HG02588 (cell line): Measurements from ENCODE around the gene RALY.

ENCODE experiments used
- ATAC-seq: cut with Tn5 transposase; IDR thresholded peaks from one replicate; pipeline ENCODE4 v1.9.1; 2021; ENCODE audit warnings: mild to moderate bottlenecking, moderate library complexity; ENCODE audit not compliant: unreplicated experiment

The RALY gene

GRCh38 chr20:34100576-34100975 is 106.9 kb downstream of the RALY start:
- no peak for ATAC-seq

GRCh38 chr20:34102342-34102741 is 108.6 kb downstream of the RALY start:
- ATAC-seq = no peak

- no peak for ATAC-seq
Measured at GRCh38 chr20:34104059-34104458, 110.3 kb downstream of the RALY start.

- ATAC-seq = no peak
Measured at GRCh38 chr20:34105978-34106675, 112.4 kb downstream of the RALY start.

- ATAC-seq = no peak
Measured at GRCh38 chr20:34108616-34109174, 115.0 kb downstream of the RALY start.

- ATAC-seq = no peak
Measured at GRCh38 chr20:34109442-34109841, 115.7 kb downstream of the RALY start.

- ATAC-seq = no peak
Measured at GRCh38 chr20:34110025-34110744, 116.5 kb downstream of the RALY start.

GRCh38 chr20:34110745-34111641 is 117.3 kb downstream of the RALY start:
- no peak for ATAC-seq

GRCh38 chr20:34111702-34112599 is 118.2 kb downstream of the RALY start, which contains the start of gene EIF2S2:
Gene EIF2S2 (minus strand): TSS chr20:34112243. CDS start chr20:34112110, 133 bp downstream.
- ATAC-seq = peak; percentile 91

- no peak for ATAC-seq
Measured at GRCh38 chr20:34112600-34113101, 118.9 kb downstream of the RALY start.

GRCh38 chr20:34114809-34115208 is 121.1 kb downstream of the RALY start:
- ATAC-seq = no peak

GRCh38 chr20:34115232-34115631 is 121.5 kb downstream of the RALY start:
- no peak for ATAC-seq

- no peak for ATAC-seq
Measured at GRCh38 chr20:34120213-34120612, 126.5 kb downstream of the RALY start.

- no peak for ATAC-seq
Measured at GRCh38 chr20:34122274-34122980, 128.7 kb downstream of the RALY start.

- ATAC-seq = no peak
Measured at GRCh38 chr20:34123309-34123708, 129.6 kb downstream of the RALY start.

- ATAC-seq = no peak
Measured at GRCh38 chr20:34124469-34125249, 130.9 kb downstream of the RALY start.

GRCh38 chr20:34127792-34128191 is 134.1 kb downstream of the RALY start:
- ATAC-seq = no peak

- no peak for ATAC-seq
Measured at GRCh38 chr20:34129518-34130162, 135.9 kb downstream of the RALY start.
